Ecto neural progenitor cell (in vitro differentiated cells): ENCODE results near the gene DNAH14.

Source experiments
- DNase-seq: peaks from one replicate; pipeline ENCODE4 v3.0.0-alpha.2; 2018; ENCODE audit warnings: low spot score

Gene DNAH14

GRCh38 chr1:225408249-225408648, 478.8 kb downstream of the DNAH14 start:
- DNase-seq, result no peak

DNA sequence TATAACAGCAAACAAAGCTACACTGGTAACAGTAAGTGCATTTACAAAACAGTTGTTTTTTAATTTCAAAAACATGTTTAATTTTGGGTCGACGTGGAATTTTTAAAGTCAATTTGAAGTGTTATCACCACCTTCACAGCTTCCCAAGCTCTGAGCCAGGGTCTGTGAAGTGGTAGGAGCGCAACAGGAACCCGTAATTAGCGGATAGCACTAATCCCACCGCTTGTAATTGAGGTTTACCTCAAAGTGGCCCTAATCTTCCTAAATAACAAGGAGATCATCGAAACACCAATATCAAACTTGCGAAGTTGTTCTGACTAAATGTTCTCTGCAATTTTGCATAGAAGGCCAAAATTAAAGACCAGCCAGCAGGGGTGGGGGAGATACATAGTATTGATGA, 479.6 kb downstream of the DNAH14 start:
- DNase-seq, result no peak

DNA sequence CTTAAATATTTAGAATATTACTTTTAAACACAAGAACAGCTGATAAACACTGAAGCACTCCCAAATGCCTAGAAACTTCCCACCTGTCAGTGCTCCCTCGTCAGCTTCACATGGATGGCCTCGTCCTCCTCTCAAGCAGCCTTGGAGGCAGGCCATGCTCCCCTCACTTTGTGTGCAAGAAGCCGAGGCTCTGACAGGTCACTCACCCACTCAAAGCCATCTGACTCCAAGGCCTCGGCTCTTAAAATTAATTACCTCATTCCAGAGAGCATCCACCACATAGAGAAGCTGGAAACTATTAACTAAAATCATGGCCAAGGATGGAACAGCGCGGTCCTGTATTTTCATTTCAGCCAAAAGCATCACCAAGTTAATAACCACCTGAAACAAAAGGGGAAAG, 480.6 kb downstream of the DNAH14 start:
- DNase-seq, result no peak

DNA sequence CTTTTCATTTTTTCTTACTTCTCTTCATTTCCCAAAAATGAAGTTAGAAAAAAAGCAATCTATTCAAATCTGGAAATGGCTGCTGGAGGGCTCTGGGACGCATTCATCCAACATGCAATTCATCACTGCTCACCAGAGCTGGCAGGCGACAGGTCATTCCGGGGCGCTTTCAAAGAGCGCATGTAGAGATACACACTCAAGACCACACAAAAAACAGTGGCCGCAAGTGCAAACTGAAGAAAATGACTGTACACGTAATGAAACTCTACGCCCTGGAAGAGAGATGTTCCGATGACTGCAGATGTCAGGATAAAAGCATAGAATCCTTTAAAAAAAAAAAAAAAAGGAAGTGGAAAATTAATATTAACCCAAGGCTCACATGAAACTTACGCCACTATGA, 482.8 kb downstream of the DNAH14 start:
- no peak for DNase-seq

- no peak for DNase-seq
Measured at GRCh38 chr1:225412803-225413351, 483.4 kb downstream of the DNAH14 start.

- DNase-seq, result no peak
Measured at GRCh38 chr1:225413708-225414375, 484.4 kb downstream of the DNAH14 start.

DNA sequence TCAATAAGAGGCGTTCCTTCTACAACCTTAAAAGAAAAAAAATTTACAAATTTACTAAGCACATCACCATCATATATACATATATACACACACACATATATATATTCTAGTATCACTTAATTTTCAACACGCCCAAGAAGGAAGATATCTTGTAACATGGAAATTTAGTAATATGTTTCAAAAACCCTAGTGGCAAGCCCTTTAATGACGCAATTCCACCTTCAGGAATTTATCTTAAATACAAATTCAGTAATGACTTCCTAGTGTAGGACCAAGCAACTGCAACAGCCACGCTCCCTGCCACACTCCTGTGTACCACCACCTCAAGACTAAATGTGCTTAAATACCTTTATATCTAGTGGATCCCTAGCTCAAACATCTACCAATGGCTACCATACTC, 485.8 kb downstream of the DNAH14 start:
- no peak for DNase-seq

GRCh38 chr1:225415967-225416745, 486.7 kb downstream of the DNAH14 start:
- no peak for DNase-seq

- DNase-seq, result no peak
Measured at GRCh38 chr1:225418059-225418458, 488.6 kb downstream of the DNAH14 start.

GRCh38 chr1:225418598-225418997, 489.1 kb downstream of the DNAH14 start:
- no peak for DNase-seq

DNA sequence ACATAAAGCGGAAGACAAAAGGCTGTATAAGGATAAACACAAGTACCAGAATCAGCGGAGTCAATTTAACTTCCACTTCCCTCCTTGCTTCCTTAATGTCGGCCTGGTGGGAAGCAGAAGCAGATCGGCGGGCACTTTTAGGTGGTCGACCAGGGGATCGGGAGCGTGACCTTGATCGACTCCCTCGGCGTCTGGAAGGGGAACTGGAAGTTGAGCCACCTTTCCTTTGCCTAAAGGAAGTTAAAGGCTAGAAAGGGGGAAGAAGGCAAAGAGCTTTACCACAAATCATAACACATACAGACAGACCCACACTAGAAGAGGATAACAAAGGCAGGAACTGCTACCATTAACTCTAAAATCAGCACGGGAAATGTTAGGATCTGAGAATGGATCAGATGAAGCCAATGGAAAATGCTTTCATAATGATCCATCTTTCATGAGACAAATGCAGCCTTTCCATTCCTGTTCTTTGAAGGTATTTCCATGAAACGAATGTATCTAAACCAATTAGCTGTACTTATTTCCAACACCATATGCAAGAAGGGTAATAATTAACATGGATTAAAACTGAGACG, 492.6 kb downstream of the DNAH14 start:
- DNase-seq, result no peak

- no peak for DNase-seq
Measured at GRCh38 chr1:225422795-225423517, 493.5 kb downstream of the DNAH14 start.

- no peak for DNase-seq
Measured at GRCh38 chr1:225423518-225423855, 494.0 kb downstream of the DNAH14 start.

DNA sequence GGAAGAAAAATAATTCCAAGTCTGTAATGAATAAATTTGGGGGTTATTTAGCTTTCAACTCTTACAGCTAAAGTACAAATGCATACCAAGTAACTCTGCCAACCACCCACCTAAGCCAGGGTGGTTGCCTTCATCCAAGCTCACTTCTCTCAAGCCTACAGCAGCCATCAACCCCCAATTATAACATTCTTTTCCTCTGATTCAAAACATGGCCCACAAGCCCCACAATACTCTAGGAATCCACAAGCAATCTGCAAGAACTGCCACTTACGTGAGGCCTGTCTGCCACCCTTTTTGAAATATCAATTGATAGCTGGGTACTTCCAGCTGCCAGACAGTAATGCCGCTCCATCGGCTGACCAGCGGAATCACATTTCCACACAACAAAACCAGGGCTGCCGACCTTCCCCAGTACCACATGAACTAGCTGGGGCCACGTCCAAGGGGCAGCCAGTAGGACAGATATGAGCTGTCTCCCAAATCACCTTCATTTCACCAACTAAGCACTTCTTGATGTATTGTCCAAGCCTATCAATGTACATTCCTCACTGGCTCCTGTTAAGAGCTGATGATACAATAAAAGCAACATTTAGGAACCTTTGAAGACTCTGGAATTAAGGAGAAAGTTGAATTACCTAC, 495.2 kb downstream of the DNAH14 start:
- DNase-seq, result no peak

- no peak for DNase-seq
Measured at GRCh38 chr1:225425201-225425786, 495.8 kb downstream of the DNAH14 start.

DNA sequence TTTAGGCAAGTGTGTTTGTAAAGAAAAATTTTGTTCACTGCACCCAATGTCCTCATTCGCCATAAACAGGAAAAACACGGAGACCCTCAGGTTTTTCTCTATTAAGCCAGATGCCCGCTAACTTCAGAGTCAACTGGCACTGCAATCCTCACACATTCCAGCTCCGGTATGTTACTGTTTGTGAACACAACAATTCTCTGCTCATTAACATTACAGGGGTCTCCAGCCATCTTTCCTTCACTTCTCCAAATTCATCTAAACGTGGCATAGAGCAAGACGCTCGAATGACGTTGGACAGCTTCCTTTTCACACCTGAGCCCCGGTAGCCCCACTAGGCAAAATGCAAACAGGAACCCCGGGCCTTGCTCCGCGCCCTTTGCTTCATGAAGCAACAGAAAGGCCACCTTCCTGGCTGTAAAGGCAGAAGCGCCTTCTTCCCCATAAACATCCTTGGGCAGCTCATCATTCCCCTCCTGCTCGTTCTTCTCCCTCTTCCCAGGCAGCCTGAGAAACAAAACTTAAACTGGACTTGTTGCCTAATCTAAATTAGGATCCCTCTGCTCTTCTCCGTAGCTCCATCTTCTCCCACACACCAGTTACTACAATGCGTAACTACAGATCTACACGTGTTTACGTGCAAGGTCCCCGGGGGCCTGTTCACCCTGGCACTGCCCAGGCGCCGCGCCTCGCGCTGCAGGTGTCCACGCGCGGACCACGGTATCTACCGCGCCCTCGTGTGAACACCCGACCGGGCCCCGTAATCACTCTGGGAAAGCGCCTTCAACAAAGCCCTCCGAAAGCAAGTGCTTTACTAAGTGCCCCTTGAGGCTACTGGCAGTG, 497.1 kb downstream of the DNAH14 start:
- DNase-seq, result peak; percentile 58

DNA sequence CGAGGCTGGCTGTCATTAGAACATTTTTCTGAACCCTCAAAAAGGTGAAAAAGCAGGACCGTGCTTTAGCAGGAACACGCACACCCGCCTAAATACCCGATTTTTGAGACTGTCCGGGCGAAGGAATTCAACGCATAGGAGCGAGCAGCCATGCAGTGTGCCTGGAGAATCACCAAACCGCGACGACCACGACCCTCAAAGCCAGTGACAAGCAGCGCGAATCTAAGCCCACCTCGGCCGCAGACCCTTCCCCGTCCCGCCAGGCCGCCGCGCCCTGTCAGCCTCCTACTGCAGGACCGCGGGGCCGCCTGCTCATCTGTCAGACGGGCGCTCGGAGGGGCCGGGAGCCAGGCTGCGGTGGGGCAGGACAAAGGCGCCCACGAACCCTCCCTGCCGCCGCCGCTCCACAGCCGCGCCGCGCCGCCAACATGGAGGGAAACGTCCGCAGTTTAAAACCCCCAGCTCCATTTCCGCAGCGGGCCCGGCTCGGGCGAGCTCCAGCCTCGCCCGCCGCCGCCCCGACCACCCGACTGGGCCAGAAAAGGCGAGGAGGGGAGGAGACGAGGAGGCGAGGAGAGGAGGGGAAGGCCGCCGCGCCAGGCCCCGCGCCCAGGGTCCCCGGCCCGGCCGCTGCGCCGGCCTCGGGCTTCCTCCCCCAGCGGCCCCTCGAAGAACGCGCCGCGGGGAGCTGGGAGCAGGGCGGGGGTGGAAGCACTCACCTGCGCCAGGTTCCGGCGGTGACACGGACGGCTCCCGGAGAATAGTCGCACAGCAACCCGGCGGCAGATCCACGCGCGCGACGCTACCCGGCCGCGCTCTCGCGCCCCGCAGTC, 498.0 kb downstream of the DNAH14 start, which contains the start of gene LBR:
Gene LBR (minus strand): TSS at position 804 of the 833 bp plus-strand sequence. CDS start 3,963 bp downstream, outside the sequence.
- DNase-seq, result peak; percentile 76

GRCh38 chr1:225428068-225428880, 498.8 kb downstream of the DNAH14 start:
- DNase-seq, result peak; percentile 95
